Esophagus muscularis mucosa (tissue), 4 donors: ENCODE measurements around the gene LENG1.
"Not testable (repeated sequence)": the region's sequence is repeated elsewhere in the genome, so short reads cannot be mapped to it uniquely, and the experiment has no call there.

ENCODE experiments used
- EP300 ChIP-seq: sonication (generic); formaldehyde crosslinking; IDR thresholded peaks from one replicate; pipeline ENCODE4 v1.6.1; 2017; ENCODE audit warnings: antibody characterized with exemption
- POLR2A ChIP-seq: fragments of 450-650 bp; IDR thresholded peaks from one replicate; pipeline ENCODE4 v1.6.1; 2017; ENCODE audit warnings: antibody characterized with exemption, moderate library complexity, mild to moderate bottlenecking, low read depth
- POLR2AphosphoS5 ChIP-seq, 2 donors: sonication (generic); formaldehyde crosslinking; IDR thresholded peaks; one replicate each; pipeline ENCODE4 v1.6.1; 2017; ENCODE audit warnings: antibody characterized with exemption in 2 of 2
- TF ChIP-seq, protein P1 (sequence below), 3 experiments: fragments of 200-600 bp in 2 of 3; fragments of 450-650 bp in 1 of 3; sonication (generic) in 2 of 3; IDR thresholded peaks; one replicate each; pipeline ENCODE4 v1.5.1; 2017 to 2019; ENCODE audit warnings: antibody characterized with exemption in 3 of 3, mild to moderate bottlenecking in 2 of 3, moderate library complexity in 1 of 3

DNA sequence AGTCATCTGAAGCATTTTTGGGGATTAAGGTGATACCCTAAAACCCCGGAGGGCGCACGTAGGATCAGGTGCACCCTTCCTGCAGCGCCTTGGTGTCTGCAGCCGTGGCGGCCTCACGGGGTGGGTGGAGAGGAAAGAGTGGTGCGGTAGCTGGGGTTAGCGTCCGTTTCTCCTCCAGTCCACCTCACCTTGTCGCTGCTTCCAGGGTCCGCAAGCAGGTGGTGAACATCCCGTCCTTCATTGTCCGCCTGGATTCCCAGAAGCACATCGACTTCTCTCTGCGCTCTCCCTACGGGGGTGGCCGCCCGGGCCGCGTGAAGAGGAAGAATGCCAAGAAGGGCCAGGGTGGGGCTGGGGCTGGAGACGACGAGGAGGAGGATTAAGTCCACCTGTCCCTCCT, 47.7 kb upstream of the LENG1 start:
- TF ChIP-seq, protein P1, sequence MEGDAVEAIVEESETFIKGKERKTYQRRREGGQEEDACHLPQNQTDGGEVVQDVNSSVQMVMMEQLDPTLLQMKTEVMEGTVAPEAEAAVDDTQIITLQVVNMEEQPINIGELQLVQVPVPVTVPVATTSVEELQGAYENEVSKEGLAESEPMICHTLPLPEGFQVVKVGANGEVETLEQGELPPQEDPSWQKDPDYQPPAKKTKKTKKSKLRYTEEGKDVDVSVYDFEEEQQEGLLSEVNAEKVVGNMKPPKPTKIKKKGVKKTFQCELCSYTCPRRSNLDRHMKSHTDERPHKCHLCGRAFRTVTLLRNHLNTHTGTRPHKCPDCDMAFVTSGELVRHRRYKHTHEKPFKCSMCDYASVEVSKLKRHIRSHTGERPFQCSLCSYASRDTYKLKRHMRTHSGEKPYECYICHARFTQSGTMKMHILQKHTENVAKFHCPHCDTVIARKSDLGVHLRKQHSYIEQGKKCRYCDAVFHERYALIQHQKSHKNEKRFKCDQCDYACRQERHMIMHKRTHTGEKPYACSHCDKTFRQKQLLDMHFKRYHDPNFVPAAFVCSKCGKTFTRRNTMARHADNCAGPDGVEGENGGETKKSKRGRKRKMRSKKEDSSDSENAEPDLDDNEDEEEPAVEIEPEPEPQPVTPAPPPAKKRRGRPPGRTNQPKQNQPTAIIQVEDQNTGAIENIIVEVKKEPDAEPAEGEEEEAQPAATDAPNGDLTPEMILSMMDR (IDR thresholded peaks at IDR 0.05): not testable (repeated sequence)
- not testable (repeated sequence) for TF ChIP-seq POLR2AphosphoS5 (IDR thresholded peaks at IDR 0.05); POLR2A; EP300
